OCI-LY1 (cell line): ENCODE data around the gene CCDC187.

ENCODE experiments used
- CTCF ChIP-seq: fragments of 200-600 bp; sonication (generic), shearing (Covaris generic); IDR thresholded peaks from 2 replicates; pipeline ENCODE4 v1.5.1; 2017; ENCODE audit warnings: mild to moderate bottlenecking, antibody characterized with exemption, low read length, moderate library complexity, mixed read lengths
- EZH2 ChIP-seq: fragments of 200-600 bp; sonication (generic), shearing (Covaris generic); IDR thresholded peaks from 2 replicates; pipeline ENCODE4 v1.8.0; 2017; ENCODE audit warnings: borderline replicate concordance, mixed run types, mild to moderate bottlenecking, antibody characterized with exemption, low read length, moderate library complexity, mixed read lengths

- TF ChIP-seq CTCF (peak; percentile 98), EZH2 (no peak)
Observed at GRCh38 chr9:136225748-136226679, 77.9 kb downstream of the CCDC187 start.
